Lower leg skin (tissue), 3 donors: ENCODE data around the gene KPNB1.

Experiments used
- POLR2A ChIP-seq, 2 donors: fragments of 450-650 bp; IDR thresholded peaks; one replicate each; pipeline ENCODE4 v1.6.1; 2016 to 2017; ENCODE audit warnings: antibody characterized with exemption in 2 of 2, mild to moderate bottlenecking in 1 of 2, moderate library complexity in 1 of 2
- TF ChIP-seq, protein P1 (sequence below), 3 donors: fragments of 450-650 bp; IDR thresholded peaks; one replicate each; pipeline ENCODE4 v1.5.1; 2016; ENCODE audit warnings: antibody characterized with exemption in 3 of 3, mild to moderate bottlenecking in 3 of 3, moderate library complexity in 2 of 3

GRCh38 chr17:47719411-47720152 lies 69.9 kb downstream of the KPNB1 start:
- TF ChIP-seq, protein P1, sequence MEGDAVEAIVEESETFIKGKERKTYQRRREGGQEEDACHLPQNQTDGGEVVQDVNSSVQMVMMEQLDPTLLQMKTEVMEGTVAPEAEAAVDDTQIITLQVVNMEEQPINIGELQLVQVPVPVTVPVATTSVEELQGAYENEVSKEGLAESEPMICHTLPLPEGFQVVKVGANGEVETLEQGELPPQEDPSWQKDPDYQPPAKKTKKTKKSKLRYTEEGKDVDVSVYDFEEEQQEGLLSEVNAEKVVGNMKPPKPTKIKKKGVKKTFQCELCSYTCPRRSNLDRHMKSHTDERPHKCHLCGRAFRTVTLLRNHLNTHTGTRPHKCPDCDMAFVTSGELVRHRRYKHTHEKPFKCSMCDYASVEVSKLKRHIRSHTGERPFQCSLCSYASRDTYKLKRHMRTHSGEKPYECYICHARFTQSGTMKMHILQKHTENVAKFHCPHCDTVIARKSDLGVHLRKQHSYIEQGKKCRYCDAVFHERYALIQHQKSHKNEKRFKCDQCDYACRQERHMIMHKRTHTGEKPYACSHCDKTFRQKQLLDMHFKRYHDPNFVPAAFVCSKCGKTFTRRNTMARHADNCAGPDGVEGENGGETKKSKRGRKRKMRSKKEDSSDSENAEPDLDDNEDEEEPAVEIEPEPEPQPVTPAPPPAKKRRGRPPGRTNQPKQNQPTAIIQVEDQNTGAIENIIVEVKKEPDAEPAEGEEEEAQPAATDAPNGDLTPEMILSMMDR (IDR thresholded peaks at IDR 0.05), result no peak
- no peak for TF ChIP-seq POLR2A (IDR thresholded peaks at IDR 0.05)
